HG03097 (cell line): Measurements from ENCODE around the gene PCCB.

ENCODE experiments used
- ATAC-seq: cut with Tn5 transposase; IDR thresholded peaks from one replicate; pipeline ENCODE4 v1.9.1; 2021; ENCODE audit not compliant: unreplicated experiment, low FRiP score

PCCB gene

DNA sequence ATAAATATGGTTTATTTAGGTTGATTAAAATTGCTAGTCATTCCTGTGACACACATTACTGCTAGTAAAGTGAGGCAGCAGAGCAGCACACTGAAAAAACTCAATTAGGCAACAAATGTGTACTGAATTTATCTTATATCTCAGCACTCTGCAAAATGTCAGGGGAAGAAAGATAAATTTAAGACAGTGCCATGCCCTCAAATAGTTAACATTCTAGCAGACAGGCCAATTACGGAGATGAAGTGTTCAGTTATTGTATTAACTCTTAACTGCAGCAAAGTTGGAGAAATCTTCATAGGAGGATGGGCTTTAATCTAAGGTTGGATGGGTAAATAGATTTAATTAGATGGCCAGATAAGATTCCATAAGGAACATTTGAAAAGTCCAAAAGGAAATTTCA is 127.9 kb downstream of the PCCB start:
- ATAC-seq = no peak
